Brain microvascular endothelial cell (primary cell): Measurements from ENCODE around the gene CYFIP1.

Experiments
- DNase-seq: peaks from one replicate; pipeline ENCODE4 v3.0.0-alpha.2; 2020
- H3K27ac ChIP-seq: fragments of 250-450 bp; sonication (Bioruptor Pico); 2 replicates; pipeline ENCODE4 v1.5.1; 2020; ENCODE audit warnings: mild to moderate bottlenecking, moderate library complexity
- H3K27me3 ChIP-seq: fragments of 250-450 bp; sonication (Bioruptor Pico); replicated peaks from 2 replicates; pipeline ENCODE4 v1.5.1; 2020; ENCODE audit warnings: mild to moderate bottlenecking
- H3K36me3 ChIP-seq: fragments of 250-450 bp; sonication (Bioruptor Pico); replicated peaks from 2 replicates; pipeline ENCODE4 v1.5.1; 2020; ENCODE audit warnings: mild to moderate bottlenecking
- H3K4me3 ChIP-seq: 2 replicates; pipeline ENCODE4 v1.5.1; 2011; ENCODE audit warnings: low read depth, mild to moderate bottlenecking, control low read depth, low read length, moderate library complexity
- in situ Hi-C: cut with HindIII; loops from 2 replicates; pipeline ENCODE4 v1.10.0; 2017; ENCODE audit warnings: low sequenced_read_pairs, low pct_ligation_motif_present
- TF ChIP-seq, protein P1 (sequence below): IDR thresholded peaks from 2 replicates; pipeline ENCODE4 v1.5.1; 2011; ENCODE audit warnings: low read depth, mild to moderate bottlenecking, moderate library complexity, low read length, control low read depth, inconsistent platforms; ENCODE audit errors: missing control alignments

CYFIP1 gene

DNA sequence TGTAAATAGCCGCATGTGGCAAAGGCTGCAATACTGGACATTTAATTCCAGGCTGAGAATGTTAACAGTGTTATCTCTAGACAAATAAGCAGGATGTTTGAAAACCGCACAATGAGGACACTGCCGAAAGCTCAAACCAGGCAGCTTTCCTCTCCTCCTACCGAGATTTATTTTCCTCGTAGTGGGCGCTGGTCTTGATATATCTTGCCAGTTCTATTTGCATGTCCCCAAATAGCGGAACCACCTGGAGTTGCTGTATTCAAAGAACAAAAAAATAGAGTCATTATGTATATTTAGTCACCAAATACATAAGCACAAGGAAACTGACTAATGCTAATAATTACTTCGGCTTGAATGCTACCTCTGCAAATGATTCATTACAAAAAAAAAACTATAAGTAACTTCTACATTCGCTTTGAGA lies 46.5 kb downstream of the CYFIP1 start:
- no peak for DNase-seq
- TF ChIP-seq, protein P1, sequence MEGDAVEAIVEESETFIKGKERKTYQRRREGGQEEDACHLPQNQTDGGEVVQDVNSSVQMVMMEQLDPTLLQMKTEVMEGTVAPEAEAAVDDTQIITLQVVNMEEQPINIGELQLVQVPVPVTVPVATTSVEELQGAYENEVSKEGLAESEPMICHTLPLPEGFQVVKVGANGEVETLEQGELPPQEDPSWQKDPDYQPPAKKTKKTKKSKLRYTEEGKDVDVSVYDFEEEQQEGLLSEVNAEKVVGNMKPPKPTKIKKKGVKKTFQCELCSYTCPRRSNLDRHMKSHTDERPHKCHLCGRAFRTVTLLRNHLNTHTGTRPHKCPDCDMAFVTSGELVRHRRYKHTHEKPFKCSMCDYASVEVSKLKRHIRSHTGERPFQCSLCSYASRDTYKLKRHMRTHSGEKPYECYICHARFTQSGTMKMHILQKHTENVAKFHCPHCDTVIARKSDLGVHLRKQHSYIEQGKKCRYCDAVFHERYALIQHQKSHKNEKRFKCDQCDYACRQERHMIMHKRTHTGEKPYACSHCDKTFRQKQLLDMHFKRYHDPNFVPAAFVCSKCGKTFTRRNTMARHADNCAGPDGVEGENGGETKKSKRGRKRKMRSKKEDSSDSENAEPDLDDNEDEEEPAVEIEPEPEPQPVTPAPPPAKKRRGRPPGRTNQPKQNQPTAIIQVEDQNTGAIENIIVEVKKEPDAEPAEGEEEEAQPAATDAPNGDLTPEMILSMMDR: no peak
- in situ Hi-C loops: no loop called here
- H3K27me3 ChIP-seq: no peaks in the 10 kb centered on the region
- no peak overlapping the region for H3K4me3 ChIP-seq
- H3K36me3 ChIP-seq: peaks cover 49% of the 10 kb centered on the region
- no peak overlapping the region for H3K27ac ChIP-seq

DNA sequence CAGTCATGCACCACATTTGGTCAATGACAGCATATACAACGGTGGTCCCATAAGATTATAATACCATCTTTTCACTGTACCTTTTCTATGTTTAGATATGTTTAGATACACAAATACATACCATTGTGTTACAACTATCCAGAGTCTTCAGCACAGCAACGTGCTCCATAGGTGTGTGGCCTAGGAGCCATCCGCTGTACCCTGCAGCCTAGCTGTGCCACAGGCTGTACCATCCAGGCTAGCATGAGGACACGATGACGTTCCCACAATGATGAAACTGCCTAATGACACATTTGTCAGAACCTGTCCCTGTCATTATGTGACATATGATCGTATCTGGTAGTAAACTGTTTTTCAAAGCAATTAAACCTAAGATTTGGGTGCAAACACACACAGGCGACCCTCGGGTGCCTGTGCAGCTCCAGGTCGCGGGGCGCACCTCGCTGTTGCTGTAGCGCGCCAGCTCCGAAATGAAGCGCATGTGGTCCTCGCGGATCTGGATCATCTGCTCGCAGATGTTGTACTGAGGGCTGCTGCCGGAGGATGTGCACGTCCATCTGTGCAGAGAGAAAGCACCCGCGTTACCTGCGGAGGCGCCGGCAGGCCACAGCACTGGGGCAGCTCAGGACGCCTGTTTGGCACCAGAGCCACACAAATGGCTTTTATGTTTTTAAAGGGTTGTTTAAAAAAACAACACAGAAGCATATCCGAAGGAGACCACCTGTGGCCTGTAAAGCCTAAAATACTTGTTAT lies 48.2 kb downstream of the CYFIP1 start:
- TF ChIP-seq, protein P1: no peak
- H3K27me3 ChIP-seq: no peaks in the 10 kb centered on the region
- no peak overlapping the region for H3K27ac ChIP-seq
- no peak for DNase-seq
- peaks cover 46% of the 10 kb centered on the region for H3K36me3 ChIP-seq
- no peak overlapping the region for H3K4me3 ChIP-seq
- in situ Hi-C loops: no loop called here

DNA sequence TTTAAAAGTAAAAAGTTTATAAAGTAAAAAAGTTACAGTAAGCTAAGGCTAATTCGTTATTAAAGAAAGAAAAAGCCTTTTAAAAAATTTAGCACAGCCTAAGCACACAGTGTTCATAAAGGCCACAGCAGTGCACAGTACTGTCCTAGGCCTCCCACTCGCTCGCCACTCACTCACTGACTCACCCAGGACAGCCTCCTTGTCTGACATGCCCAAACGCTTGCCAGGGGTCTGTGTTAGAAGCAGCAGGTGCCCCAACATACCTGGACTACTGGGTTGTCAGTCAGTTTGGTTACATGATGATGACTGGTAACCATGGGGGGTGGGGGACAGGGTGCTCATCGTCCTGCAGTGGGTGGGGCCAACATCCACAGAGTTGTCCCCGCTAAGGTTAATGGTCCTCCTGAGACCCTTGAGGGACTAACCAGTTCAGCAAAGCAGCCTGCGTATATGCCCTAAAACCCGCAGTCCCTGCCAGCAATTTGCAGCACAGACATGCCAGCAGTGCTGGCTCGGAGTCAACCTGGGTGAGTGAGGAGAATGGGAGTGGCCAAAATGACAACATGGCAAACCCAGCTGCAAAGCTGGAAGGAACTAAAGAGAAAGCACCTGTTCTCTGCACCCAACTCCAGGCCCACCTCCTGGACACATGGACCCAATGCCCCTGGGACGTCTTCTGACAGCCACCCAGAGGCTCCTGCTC lies 49.2 kb downstream of the CYFIP1 start:
- TF ChIP-seq, protein P1: no peak
- no peak for DNase-seq
- in situ Hi-C loops: no loop called here
- H3K27ac ChIP-seq: no peak overlapping the region
- no peak overlapping the region for H3K4me3 ChIP-seq
- no peaks in the 10 kb centered on the region for H3K27me3 ChIP-seq
- peaks cover 36% of the 10 kb centered on the region for H3K36me3 ChIP-seq

DNA sequence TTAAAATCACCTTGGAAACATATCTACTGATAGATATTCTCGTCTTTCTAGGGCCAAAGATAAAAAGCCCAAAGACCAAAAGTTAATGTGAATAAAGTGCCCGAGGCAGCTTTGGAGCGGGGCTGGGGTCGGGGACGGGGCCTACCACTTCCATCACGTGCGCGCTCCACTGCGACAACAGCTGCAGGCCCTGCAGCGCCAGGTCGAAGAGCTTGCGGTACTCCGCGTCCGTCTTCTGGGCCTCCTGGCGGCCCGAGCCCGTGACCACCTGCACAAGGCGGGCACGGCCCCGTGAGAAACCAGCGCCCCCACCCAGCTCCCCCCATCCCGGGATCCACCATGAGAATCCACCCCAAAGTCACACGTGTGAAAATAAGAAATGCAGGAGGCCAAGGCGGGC lies 52.4 kb downstream of the CYFIP1 start:
- in situ Hi-C loops: no loop called here
- TF ChIP-seq, protein P1: no peak
- Histone ChIP-seq H3K4me3 (no peak overlapping the region), H3K27ac (no peak overlapping the region), H3K36me3 (peaks cover 30% of the 10 kb centered on the region), H3K27me3 (no peaks in the 10 kb centered on the region)
- DNase-seq: no peak

DNA sequence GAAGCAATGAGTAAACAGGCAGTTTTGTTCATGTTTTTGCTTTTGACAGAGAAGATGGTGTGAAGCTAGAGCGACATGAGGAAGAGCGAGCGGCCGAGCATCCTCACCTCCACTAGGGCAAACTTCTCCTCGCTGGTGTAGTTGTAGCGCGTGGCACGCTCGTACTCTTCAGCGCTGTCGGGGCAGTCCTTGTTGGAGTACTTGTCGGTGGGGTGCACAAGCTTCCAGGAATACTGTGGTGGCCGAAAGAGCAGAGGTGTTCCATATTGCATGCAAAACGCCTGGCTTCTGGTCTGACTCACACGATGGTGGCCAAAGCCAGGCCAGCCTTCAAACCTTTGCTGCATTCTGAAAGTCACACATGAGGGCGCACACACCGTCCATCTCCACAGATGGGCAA lies 54.3 kb downstream of the CYFIP1 start:
- in situ Hi-C loops: no loop called here
- Histone ChIP-seq H3K27me3 (no peaks in the 10 kb centered on the region), H3K4me3 (no peak overlapping the region), H3K36me3 (peaks cover 16% of the 10 kb centered on the region), H3K27ac (no peak overlapping the region)
- no peak for DNase-seq
- TF ChIP-seq, protein P1: no peak
